ENCODE results near the gene GARRE1.

GARRE1 gene

DNA sequence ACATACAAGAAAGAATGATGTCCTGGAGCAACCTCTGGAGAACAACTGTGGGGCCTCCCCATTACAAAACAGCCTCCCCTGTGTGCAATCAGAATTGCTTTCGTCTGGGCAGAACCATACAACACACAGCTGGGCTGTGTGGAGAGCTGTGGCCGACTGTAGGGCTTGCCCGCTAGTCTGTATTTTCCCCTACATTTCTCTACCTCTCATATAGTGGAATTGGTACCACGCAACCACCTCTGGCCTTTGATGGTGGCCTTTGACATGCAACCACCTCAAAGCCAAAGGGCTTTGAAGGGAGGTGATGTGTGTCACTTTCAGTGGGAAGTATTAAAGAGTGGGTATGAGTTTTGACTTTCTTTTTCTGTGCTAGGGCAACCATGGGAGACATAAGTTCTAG lies 34.0 kb downstream of the GARRE1 start:
- in situ Hi-C loops (cut with MboI; ENCODE audit: low pct_unique_long_range_greater_than_20kb, low sequenced_read_pairs, unreplicated experiment), result no loop called here
- DNase-seq (ENCODE audit: low spot score), result no peak
- TF ChIP-seq, protein P1, sequence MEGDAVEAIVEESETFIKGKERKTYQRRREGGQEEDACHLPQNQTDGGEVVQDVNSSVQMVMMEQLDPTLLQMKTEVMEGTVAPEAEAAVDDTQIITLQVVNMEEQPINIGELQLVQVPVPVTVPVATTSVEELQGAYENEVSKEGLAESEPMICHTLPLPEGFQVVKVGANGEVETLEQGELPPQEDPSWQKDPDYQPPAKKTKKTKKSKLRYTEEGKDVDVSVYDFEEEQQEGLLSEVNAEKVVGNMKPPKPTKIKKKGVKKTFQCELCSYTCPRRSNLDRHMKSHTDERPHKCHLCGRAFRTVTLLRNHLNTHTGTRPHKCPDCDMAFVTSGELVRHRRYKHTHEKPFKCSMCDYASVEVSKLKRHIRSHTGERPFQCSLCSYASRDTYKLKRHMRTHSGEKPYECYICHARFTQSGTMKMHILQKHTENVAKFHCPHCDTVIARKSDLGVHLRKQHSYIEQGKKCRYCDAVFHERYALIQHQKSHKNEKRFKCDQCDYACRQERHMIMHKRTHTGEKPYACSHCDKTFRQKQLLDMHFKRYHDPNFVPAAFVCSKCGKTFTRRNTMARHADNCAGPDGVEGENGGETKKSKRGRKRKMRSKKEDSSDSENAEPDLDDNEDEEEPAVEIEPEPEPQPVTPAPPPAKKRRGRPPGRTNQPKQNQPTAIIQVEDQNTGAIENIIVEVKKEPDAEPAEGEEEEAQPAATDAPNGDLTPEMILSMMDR (IDR thresholded peaks at IDR 0.05; ENCODE audit: extremely low read depth, insufficient read depth, missing control alignments), result no peak

DNA sequence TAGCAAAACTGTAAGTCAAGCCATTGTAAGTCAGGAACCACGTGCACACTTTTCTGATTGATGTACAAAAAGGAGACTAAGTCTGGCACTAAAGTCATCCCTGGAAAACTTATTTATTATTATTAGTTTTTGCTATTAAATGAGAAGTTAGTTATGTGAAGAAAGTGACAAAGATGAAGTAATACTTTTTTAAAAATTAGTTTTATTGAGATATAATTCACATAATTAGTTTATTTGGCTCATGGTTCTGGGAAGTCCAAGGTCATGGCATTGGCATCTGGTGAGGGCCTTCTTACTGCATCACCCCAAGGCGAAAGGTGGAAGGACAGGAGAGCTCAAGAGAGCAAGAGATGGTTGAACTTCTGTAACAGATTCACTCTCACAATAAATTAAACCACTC lies 36.9 kb downstream of the GARRE1 start:
- TF ChIP-seq, protein P1 (IDR thresholded peaks at IDR 0.05; ENCODE audit: extremely low read depth, insufficient read depth, missing control alignments), result no peak
- in situ Hi-C loops (cut with MboI; ENCODE audit: low pct_unique_long_range_greater_than_20kb, low sequenced_read_pairs, unreplicated experiment), result no loop called here

DNA sequence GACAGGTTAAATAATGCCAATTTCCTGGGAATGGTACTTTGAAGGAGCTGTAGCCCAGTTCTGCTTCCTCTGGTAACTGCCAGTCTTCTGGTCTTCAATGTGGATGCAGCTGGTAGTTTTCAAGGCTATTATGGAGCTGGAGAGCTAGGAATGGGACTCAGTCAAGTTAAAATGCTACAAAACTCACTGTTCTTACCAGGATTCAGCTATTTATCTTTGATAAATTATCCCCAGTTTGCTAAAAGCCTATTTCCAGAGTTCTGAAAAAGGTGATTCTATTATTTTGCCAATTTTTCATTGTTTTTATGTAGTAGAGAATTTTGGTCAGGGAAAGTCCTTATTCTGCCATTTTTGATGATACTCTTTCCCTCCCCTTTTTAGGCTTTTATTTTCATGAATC lies 40.7 kb downstream of the GARRE1 start:
- no peak for DNase-seq (ENCODE audit: low spot score)
- in situ Hi-C loops (cut with MboI; ENCODE audit: low pct_unique_long_range_greater_than_20kb, low sequenced_read_pairs, unreplicated experiment), result no loop called here
- TF ChIP-seq, protein P1 (IDR thresholded peaks at IDR 0.05; ENCODE audit: extremely low read depth, insufficient read depth, missing control alignments), result no peak

More for the DNA sequence above, 36.9 kb downstream of the GARRE1 start:
- no peak for DNase-seq (ENCODE audit: low spot score)

- in situ Hi-C loops (cut with MboI; ENCODE audit: low pct_unique_long_range_greater_than_20kb, low sequenced_read_pairs, unreplicated experiment), result no loop called here
- TF ChIP-seq, protein P1 (IDR thresholded peaks at IDR 0.05; ENCODE audit: extremely low read depth, insufficient read depth, missing control alignments), result no peak
- no peak for DNase-seq (ENCODE audit: low spot score)
These were observed 44.7 kb downstream of the GARRE1 start for GRCh38 chr19:34298891-34299520.

DNA sequence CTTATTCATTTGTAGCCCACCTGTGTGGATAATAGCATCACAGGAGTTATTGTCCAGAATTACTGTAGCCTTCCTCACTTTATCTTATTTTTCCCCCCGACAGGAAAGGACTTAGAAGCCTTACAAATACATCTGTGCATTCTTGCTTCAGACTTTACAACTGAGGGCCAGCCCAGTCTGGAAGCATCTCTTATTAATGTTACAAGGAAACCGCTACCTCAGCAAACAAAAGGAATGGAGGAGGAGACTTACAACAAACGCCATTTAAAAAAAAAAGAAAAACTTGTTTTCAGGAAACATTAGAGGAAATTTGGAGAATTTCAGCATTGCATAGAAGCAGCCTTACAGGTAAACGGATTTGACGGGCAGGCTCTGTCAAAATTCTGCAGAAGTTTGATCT lies 45.2 kb downstream of the GARRE1 start:
- DNase-seq (ENCODE audit: low spot score), result no peak
- in situ Hi-C loops (cut with MboI; ENCODE audit: low pct_unique_long_range_greater_than_20kb, low sequenced_read_pairs, unreplicated experiment), result no loop called here
- TF ChIP-seq, protein P1 (IDR thresholded peaks at IDR 0.05; ENCODE audit: extremely low read depth, insufficient read depth, missing control alignments), result no peak

DNA sequence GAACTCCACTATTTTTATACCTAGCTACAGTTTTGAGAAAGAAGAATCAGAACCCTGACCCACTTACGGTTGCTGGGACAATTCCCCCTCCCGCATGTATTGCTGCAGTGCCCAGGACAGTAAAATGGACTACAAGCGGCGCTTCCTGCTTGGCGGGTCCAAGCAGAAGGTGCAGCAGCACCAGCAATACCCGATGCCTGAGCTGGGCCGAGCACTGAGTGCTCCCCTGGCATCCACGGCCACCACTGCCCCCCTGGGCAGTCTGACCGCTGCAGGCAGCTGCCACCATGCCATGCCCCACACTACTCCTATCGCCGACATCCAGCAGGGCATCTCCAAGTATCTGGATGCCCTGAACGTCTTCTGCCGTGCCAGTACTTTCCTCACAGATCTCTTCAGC lies 46.0 kb downstream of the GARRE1 start:
- DNase-seq (ENCODE audit: low spot score), result no peak
- in situ Hi-C loops (cut with MboI; ENCODE audit: low pct_unique_long_range_greater_than_20kb, low sequenced_read_pairs, unreplicated experiment), result no loop called here
- TF ChIP-seq, protein P1 (IDR thresholded peaks at IDR 0.05; ENCODE audit: extremely low read depth, insufficient read depth, missing control alignments), result no peak

Measured in GM13977 (cell line).